Measurements from ENCODE around the gene ISCU. TPM values are rescaled to one million over a fixed set of nuclear protein-coding genes. Genes with fewer than 3 reads are reported as not detected.

The ISCU gene
- total RNA-seq, 1 donor from 2014 or later = 131 TPM

DNA sequence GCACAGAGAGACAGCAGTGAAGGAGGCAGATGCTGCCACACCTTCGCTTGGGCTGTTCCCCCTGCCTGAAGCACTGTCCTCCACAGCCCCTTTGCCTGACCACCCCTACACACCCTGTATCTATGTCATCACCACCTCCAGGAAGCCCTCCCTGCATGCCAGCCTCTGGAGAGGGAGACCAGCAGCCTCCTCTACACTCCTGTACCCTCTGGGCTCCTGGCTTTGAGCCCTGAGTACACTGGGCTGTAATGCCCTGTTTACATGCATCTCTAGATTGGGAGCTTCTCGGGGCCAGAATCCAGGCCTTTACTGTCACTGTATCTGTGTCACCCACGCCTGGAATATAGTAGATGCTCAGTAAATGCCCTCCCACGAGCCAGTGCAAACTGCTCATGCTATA is 41.3 kb downstream of the ISCU start:
- DNase-seq (ENCODE audit: low spot score) = no peak

DNA sequence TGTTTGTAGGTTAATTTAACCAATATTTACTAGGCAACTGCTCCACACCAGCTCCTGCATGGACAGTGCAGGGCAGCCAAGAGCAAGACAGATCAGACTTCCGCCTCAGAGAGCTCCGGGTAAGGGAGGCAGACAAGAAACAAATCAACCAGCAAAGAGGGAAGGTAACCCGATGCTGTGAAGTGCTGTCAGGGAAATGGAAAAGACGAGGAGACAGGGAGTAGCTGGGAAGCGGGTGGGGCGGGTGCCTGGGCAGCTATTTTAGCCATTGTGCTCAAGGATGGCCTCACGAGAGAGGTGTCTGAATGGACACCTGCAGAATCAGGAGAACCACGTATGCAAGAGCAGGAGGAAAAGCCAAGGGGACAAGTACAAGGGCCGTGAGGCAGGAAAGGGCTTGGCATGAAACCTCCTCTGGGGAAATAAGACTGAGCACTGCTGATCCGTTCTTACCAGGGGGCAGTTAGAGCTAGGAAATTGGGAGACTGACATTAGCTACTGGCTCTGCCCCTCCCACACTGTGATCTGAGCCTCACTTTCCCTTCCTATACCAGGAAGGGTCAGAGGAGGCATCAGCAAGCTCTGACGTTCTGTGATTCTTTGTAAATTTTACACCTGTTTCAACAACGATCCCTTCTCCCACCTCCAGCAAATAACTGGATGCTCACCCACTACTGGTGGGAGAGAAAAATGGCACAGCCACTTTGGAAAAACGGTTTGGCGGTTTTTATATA is 42.0 kb downstream of the ISCU start:
- no peak for DNase-seq (ENCODE audit: low spot score)

DNA sequence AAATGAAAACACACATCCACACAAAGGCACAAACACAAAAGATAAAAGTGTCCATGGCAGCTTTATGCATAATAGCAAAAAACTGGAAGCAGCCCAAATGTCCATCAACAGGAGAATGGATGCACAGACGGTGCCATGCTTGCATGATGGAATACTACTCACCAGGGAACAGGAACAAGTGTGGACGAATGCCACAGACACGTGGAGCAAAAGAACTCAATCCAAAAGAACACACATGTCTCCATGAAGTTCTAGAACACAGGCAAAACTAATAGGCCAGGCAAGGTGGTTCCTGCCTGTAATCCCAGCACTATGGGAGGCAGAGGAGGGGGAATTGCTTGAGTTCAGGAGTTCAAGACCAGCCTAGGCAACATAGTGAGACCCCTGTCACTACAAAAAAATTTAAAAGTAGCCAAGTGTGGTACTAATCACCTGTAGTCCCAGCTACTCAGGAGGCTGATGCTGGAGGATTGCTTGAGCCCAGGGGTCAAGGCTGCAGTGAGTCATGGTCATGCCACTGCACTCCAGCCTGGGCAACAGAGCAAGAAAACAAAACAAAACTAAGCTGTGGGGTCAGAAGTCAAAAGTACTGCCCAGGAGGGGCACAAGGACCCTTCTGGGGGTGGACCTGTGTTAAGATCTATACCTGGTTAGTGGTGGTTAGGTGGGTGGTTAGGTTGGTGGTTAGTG is 42.7 kb downstream of the ISCU start:
- no peak for DNase-seq (ENCODE audit: low spot score)

DNA sequence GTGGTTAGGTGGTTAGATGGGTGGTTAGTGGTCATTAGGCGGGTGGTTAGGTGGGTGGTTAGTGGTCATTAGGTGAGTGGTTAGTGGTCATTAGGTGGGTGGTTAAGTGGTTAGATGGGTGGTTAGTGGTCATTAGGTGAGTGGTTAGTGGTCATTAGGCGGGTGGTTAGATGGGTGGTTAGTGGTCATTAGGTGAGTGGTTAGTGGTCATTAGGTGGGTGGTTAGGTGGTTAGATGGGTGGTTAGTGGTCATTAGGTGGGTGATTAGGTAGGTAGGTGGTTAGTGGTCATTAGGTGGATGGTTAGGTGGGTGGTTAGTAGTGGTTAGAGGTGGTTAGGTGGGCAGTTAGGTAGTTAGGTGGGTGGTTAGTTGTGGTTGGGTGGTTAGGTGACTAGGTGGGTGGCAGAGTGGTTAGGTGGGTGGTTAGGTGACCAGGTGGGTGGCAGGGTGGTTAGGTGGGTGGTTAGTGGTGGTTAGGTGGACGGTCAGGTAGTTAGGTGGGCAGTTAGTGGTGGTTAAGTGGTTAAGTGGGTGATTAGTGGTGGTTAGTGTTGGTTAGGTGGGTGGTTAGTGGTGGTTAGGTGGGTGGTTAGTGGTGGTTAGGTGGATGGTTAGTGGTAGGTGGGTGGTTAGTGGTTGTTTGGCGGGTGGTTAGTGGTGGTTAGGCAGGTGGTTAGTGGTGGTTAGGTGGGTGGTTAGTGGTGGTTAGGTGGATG is 43.5 kb downstream of the ISCU start:
- DNase-seq (ENCODE audit: low spot score) = no peak

DNA sequence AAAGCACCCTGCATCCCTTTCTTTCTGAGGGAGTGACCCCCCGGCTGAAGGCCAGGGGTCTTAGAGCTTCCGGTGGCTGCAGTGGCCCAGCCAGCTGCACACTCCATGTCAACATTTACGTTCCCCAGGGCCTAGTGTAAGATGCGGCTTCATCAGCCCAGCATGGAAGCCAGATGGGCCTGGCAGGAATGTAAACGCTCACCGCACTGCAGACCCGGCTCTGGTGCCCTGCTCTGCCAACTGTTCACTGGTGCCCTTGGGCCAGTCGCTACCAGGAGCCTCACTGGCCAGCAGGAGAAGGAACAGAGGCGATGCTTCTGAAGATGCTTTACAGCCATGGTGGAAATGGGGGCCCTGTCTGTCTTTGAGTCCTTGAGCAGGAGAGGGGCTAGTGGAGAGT is 44.1 kb downstream of the ISCU start:
- DNase-seq (ENCODE audit: low spot score) = no peak

DNA sequence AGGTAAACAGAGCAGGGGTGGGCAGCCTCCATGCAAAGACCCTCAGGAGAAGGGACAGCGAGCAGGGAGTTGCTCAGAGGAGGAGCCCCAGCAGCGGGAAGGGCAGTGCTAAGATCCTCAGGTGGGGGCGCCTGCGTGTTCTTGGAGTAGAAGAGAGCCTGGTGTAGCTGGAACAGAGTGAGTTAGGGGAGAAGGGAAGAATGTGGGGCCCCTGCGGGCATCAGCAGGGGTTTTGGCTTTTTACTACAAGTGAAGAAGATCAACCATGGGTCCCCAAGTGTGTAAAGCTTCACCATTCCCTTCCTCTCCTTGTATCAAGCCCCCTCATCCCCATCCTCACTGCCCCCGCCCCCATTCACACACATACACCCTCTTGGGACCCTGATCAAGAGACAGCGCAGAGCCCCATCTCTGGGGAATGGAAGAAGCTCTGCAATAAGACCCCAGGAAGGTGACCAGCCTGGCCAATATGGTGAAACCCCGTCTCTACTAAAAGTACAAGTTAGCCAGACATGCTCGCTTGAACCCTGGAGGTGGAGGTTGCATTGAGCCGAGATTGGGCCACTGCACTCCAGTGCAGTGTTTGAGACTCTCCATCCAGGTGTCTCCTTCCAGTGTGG is 45.7 kb downstream of the ISCU start:
- no peak for DNase-seq (ENCODE audit: low spot score)

DNA sequence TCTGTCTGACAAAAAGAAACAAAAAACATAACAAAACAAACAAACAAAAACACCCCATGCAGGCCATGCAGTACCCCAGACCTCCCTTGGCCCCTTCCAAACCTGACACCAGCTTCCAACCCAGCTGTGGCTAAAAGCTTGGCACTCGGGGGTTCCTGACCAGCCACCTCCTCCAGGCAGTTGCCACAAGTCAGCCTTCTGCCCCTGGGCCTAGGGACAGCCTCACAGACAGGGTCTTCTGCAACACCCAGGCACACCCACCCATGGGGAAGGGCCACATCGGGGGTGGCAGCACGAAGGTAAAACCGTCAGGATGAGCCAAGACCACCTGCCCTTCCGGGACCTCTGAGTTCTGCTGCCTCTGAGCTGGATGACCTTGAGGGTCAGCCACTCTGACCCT is 46.2 kb downstream of the ISCU start:
- DNase-seq (ENCODE audit: low spot score) = no peak

DNA sequence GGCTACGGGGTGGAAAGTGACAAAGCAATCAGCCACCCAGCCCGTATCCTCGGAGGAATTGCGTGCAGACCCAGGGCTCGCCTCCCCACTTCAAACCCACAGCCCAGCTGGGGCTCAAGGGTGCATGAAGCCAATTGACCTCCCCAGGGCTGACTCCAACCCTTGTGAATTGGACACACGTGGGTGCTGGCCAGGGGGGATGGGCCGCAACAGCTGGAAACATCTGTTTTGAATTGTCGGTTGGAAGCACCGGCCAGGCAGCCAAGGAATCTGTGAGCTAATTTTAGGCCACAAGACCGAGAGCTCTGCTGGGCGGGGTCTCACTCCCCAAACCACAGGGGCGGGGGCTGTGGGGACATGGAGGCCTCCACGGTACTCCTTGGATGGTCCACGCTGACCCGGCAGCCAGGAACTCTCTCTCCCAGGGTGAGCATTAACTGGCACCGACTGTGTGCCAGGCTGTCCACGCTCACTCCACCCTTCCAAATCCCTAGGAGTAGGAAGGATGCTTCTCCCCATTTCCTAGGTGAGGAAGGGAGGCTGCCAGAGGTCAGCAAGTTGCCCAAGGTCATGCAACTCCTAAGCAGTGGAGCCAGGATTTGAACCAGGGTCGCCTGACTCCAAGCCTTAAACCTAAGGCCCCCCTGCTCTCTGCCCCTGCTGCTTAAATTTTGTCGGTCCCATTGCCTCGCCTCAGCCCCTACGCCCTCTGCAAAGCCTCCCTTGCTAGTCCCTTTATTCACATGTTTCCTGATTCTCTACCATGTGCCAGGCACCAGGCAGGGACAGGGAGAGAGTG is 47.3 kb downstream of the ISCU start:
- peak; percentile 77 for DNase-seq (ENCODE audit: low spot score)

DNA sequence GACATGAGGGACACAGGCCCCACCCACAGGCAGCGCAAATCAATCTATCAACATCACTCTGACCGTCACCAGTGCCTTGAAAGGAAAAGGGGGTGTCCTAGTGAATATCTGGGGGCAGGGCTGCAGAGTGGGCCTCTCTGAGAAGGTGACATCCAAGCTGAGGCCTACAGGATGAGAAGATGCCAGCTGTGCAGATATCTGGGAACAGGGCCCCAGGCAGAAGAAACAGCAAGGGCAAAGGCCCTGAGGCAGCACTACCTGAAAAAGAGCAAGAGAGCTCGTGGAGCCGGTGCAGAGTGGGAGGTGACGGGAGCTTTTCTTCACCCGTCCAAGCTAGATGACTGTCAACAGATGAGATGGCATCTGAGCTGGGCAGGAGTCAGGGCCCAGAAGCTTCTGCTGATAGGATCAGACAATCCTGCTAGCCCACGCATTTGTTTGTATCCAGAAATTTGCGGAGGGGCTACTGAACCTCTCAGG is 48.0 kb downstream of the ISCU start:
- no peak for DNase-seq (ENCODE audit: low spot score)

DNA sequence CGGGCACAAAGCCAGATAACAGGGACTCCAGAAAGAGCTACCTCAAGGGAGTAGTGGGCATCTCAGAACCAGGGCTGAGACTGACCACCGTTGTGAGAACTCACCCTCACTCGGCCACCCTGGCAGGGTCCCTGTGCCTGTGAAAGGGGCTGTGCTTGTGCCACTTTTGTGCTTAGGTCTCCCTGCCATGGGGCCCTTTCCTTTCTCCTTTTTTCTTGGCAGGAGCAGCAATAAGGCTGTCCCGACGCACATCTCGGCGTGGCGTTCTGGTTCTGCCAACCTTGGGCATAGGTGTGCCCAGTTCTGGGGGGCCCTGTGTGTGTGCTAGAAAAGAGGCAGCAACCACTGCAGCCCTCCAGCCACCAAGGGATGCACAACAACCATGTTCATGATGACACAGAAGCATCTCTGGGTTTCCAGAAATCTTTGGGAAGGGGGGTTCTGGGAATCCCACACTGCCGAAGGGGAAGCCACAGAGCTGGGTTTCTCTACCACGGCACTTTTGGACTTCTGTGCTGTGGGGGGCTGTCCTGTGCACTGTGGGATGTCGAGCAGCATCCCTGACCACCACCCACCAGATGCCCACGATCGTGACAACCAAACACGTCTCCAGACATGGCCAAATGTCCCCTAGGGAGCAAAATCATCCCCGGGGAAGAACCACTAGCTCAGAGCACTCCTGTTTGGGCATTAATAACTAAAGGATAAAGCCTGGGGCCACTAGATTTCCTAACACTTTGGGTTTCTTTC is 48.6 kb downstream of the ISCU start:
- DNase-seq (ENCODE audit: low spot score) = no peak

DNA sequence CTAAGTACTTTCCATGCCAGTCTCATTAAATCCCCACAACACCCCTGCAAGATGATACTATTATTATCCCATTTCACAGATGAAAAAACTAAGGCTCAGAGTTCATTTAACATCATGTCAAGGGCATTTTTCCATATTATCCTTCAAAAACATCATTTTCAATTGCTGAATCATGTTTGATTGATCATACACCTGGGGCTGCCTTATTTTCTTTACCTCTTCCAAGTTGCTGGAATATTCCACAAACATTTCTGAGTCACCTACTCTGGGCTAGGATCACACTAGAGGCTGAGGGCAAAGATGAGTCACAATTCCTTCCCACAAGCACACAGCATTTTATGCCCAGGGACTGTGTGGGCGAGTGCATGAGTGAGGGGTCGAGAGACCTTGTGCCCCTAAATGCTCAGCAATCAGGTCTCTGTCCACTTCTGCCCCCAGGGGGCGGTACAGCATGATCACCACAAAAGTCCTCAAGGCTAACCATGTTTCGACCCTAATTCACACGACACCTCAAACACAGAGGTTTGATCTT is 49.6 kb downstream of the ISCU start:
- no peak for DNase-seq (ENCODE audit: low spot score)

DNA sequence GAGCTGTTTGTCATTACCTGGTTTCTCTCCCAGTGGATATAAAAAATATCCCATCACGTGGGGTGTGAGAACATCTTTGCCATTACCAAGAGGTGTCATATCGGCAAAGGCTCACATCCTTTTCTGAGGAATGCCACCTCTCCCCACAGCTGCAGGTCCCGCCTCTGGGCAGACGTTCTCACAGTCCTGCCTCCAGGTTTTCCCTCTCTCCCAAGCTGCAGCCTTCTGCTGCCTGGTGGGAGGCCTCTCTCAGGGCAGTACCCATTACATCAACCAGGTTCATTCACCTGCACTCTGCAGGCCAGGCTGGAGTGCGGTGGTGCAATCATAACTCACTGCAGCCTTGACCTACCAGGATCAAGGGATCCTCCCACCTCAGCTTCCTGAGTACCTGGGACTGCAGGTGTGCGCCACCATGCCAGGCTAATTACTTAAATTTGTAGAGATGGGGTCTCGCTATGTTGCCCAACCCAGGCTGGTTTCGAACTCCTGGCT is 50.4 kb downstream of the ISCU start:
- DNase-seq (ENCODE audit: low spot score) = no peak

DNA sequence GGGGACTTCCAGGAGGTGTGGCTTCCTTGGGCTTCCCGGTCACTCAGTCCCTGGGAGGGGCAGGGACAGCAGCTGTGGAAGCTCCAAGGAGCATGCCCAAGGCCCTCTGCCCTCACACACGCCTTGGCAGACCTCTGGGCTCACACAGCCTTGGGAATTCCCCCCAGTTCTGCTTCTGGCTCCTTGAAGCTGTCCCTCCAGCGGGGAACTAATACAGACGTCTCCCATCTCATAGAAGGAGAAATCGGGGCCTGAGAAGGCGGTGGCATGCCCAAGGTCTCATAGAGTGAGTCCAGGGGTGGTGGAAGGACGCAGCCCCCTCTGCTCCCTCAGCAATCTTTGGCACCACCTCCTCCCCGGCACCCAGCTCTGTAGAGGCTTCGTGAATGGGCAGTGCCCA is 51.2 kb downstream of the ISCU start:
- no peak for DNase-seq (ENCODE audit: low spot score)

DNA sequence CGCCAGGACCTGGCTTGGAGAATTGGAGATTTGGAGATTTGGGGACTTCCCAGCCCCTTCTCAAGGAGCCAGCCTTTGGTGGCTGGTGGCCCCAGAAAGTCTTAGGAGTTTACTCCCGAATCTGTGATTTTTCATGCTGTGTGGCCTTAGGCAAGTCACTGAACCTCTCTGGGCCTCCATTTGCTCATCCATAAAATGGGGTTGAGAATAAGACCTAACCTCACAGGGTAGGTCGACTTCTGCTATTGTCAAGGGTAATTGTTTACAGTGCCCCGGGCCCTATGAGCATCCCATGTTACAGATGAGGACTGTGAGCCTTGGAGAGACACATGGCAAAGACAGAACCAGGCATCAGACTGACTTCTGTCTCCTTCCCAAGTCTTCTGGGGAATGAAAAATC is 51.6 kb downstream of the ISCU start:
- DNase-seq (ENCODE audit: low spot score) = no peak

DNA sequence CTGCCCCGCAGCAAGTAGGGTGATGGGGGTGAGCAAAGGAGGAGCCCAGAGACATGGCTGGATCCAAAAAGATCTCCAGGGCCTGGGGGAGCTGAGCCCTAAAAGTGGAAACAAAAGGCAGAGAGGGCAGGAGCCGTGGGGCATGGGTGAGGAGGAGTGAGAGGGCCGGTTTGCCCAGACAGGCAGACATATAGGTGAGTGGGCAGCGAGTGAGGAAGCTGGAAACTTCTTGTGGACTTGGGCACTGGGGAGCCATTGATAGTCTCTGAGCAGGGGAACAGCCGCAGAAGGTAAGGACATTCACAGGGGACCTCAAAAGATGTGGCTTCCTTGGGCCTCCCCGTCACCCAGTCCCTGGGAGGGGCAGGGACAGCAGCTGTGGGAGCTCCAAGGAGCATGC is 52.2 kb downstream of the ISCU start:
- no peak for DNase-seq (ENCODE audit: low spot score)

DNA sequence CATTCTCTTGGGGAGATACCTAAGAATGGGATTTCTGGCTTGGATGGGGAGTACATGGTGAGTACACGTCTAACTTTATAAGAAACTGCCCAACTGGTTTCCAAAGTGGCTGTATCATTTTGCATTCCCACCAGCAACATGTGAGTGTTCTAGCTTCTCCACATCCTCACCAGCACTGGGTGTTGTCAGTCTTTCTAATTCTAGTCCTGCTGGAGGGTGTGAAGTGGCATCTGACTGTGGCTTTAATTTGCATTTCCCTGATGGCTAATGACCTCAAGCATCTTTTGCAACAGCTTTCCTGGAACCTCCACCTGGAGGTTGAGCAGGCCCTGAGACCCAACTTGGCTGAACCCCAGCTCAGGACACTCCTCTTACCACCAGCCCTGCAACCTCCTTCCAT is 53.5 kb downstream of the ISCU start:
- no peak for DNase-seq (ENCODE audit: low spot score)

DNA sequence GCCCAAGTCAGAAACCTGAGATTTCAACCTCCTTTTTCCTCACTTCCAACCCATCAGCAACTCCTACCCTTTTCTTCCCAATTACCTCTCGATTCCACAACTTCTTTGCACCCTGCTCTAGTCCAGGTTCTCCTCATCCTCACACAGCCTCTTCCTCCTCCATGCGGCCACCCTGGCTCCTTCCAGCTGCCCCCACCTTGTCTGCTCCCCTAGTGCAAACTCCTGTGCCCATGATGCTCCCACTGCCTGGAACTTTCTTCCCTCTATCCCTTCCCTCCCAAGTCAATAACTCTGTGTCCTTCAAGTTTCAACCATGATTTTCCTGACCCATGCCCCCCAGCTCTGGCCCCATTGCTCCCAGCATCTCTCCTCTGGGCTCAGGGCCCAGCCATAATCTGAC is 54.0 kb downstream of the ISCU start:
- DNase-seq (ENCODE audit: low spot score) = no peak

DNA sequence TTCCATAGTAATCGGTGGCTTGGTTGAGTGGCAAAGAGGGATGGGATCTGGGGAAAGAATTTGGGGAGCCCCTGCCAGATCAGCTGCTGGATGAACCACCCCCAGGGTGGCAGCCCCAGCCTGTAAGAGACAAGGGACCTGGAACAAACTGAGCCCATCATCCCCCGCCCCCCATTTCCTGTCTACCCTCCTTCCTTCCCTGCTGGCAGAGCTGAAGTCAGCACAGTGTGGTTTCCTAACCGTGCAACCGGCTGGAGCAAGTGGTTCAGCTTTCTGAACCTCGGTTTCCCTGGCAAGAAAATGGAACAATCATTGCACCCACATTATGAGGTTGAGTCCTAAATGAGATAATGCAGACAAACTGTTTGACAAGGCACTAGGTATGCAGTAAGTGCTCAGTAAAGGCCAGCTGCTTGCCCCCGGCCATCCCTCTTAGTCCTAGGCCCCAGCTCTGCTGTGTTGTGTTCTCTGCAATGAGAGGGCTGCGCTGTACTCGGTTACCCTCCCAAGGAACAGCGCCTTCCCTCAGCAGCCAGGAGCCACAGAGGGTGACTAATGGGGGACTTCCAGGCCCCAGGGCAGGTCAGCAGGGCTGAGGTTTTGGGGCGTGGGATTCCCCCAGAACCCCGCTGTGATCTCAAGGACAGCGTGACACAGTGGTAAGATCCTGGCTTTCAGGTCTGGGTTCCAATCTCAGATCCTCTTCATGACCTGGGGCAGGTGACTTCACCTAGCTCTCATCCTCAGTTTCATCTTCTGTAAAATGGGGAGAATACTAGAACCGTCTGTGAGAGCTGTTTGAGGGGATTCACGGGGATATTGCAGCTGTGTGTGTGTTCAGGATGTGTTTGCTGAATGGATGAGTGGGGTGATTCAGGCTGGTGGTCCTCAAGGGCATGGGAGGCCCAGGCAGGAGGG is 54.8 kb downstream of the ISCU start:
- DNase-seq (ENCODE audit: low spot score) = no peak
